HepG2 (cell line): ENCODE measurements around the gene RPP25L. TPM values are rescaled to one million over a fixed set of nuclear protein-coding genes. Genes with fewer than 3 reads are reported as not detected.

Source experiments
- ATAC-seq: fragments of 200-7000 bp; cut with Tn5 transposase; 3 replicates; pipeline ENCODE4 v1.9.1; 2020; ENCODE audit warnings: mild to moderate bottlenecking, moderate library complexity
- BruUV-seq: library from RNA; stranded (reverse); fragments of 400-500 nt; replicated peaks from 2 replicates; lab custom pipeline; 2021; lab: Mats Ljungman, UMichigan
- CTCF ChIA-PET: fragments of 300-600 bp; formaldehyde crosslinking; extraction: SDS; loops from one replicate; lab custom pipeline; 2021; ENCODE audit warnings: low total read pairs, inconsistent platforms, low intra/inter-chr PET ratio; lab: Yijun Ruan, JAX
- POLR2A ChIA-PET: fragments of 350-600 bp; sonication (Branson Sonifier 250); formaldehyde crosslinking; loops from one replicate; lab custom pipeline; 2020; ENCODE audit warnings: antibody characterized with exemption, inconsistent platforms; lab: Yijun Ruan, JAX
- DNase-seq: peaks from one replicate; pipeline ENCODE4 v3.0.0-alpha.2; 2015; ENCODE audit warnings: low spot score
- FAIRE-seq: peaks from 3 replicates; lab custom pipeline; 2011; peaks lifted over from hg19 to GRCh38; lab: Jason Lieb, UNC
- H2AFZ ChIP-seq: one replicate; pipeline ENCODE4 v1.6.1; 2011; ENCODE audit warnings: low read length, inconsistent platforms
- H3K27ac ChIP-seq: fragments of 300-600 bp; 3 replicates; pipeline ENCODE4 v1.8.0; 2011; ENCODE audit warnings: mixed run types, mild to moderate bottlenecking, mixed read lengths, low read length, inconsistent platforms; ENCODE audit not compliant: insufficient read depth; ENCODE audit errors: extremely low read length
- H3K27me3 ChIP-seq, 2 experiments: fragments of 200-600 bp in 1 of 2; 2 replicates in 1 of 2; 3 replicates in 1 of 2; pipeline versions ENCODE4 v1.6.0 to v1.8.0; 2011; ENCODE audit warnings: low read length in 2 of 2, mild to moderate bottlenecking in 2 of 2, moderate library complexity in 2 of 2, inconsistent platforms in 1 of 2; ENCODE audit not compliant: insufficient read depth in 2 of 2, control insufficient read depth in 1 of 2
- H3K36me3 ChIP-seq, 2 experiments: fragments of 200-600 bp in 1 of 2; replicated peaks in 1 of 2; 2 replicates in 1 of 2; 3 replicates in 1 of 2; pipeline versions ENCODE4 v1.5.1 to v1.8.0; 2011; ENCODE audit warnings: low read length in 2 of 2, inconsistent platforms in 1 of 2; ENCODE audit not compliant: insufficient read depth in 2 of 2, control insufficient read depth in 1 of 2
- H3K4me1 ChIP-seq: 2 replicates; pipeline ENCODE4 v1.5.1; 2012; ENCODE audit warnings: low read length, inconsistent platforms; ENCODE audit not compliant: insufficient read depth
- H3K4me2 ChIP-seq: 2 replicates; pipeline ENCODE4 v1.6.0; 2011; ENCODE audit warnings: low read depth, low read length, inconsistent platforms
- H3K4me3 ChIP-seq, 3 experiments: fragments of 200-600 bp in 1 of 3; sonication (generic), shearing (Covaris generic) in 1 of 3; replicated peaks in 1 of 3; 2 replicates each; pipeline ENCODE4 v1.5.1; 2011 to 2016; ENCODE audit warnings: low read length in 3 of 3, inconsistent platforms in 2 of 3, low read depth in 2 of 3, mild to moderate bottlenecking in 2 of 3, control low read depth in 1 of 3, mixed read lengths in 1 of 3; ENCODE audit not compliant: insufficient read depth in 1 of 3
- H3K79me2 ChIP-seq: one replicate; pipeline ENCODE4 v1.6.1; 2011; ENCODE audit warnings: low read length, inconsistent platforms; ENCODE audit not compliant: insufficient read depth
- H3K9ac ChIP-seq: 2 replicates; pipeline ENCODE4 v1.6.0; 2011; ENCODE audit warnings: mild to moderate bottlenecking, low read depth, low read length, inconsistent platforms; ENCODE audit not compliant: insufficient read depth
- H3K9me3 ChIP-seq: 2 replicates; pipeline ENCODE4 v1.5.1; 2012; ENCODE audit warnings: mild to moderate bottlenecking, low read length
- H4K20me1 ChIP-seq: 2 replicates; pipeline ENCODE4 v1.6.0; 2011; ENCODE audit warnings: inconsistent platforms, mild to moderate bottlenecking, low read length, moderate library complexity; ENCODE audit not compliant: insufficient read depth
- NCOA1 ChIP-seq: sonication (generic); formaldehyde crosslinking; IDR thresholded peaks from 2 replicates; pipeline ENCODE4 v1.9.0; 2021; ENCODE audit warnings: missing genetic modification reagents
- PBX2 ChIP-seq: IDR thresholded peaks from 2 replicates; pipeline ENCODE4 v1.6.1; 2016; ENCODE audit warnings: control low read depth
- WGBS: methylation state at CpG from one replicate; pipeline ENCODE4 v1.1.6; 2017; ENCODE audit warnings: low lambda C conversion rate; 5-methylcytosine and 5-hydroxymethylcytosine counted together
- in situ Hi-C: cut with HindIII; loops from 2 replicates; pipeline ENCODE4 v1.10.0; 2017; ENCODE audit warnings: low pct_unique_long_range_greater_than_20kb; ENCODE audit not compliant: extremely low pct_ligation_motif_present
- intact Hi-C: fragments of 100-400 bp; cut with micrococcal nuclease; formaldehyde crosslinking; loops from one replicate; pipeline ENCODE4 v1.10.0; 2022; ENCODE audit not compliant: unreplicated experiment
- polyA plus RNA-seq, 8 experiments: library from polyadenylated mRNA; depleted of rRNA in 3 of 8; stranded (reverse) in 7 of 8; unstranded in 1 of 8; fragments of >200 nt; fragmentation: Illumina TruSeq in 4 of 8; extraction: Trizol in 4 of 8; gene quantifications; 2 replicates each; pipeline versions ENCODE4 v1.2.1 to v1.2.3, GENCODE V29; 2011 to 2016; ENCODE audit warnings: low read depth in 4 of 8, missing spikeins in 1 of 8, mixed read lengths in 1 of 8; ENCODE audit not compliant: insufficient read depth in 1 of 8
- total RNA-seq, 5 experiments: library from RNA; depleted of rRNA; stranded (reverse); fragments of >200 nt; fragmentation: Illumina TruSeq; extraction: Trizol; gene quantifications; 2 replicates each; pipeline ENCODE4 v1.2.3, GENCODE V29; 2016; ENCODE audit warnings: low read depth in 1 of 5
- TF ChIP-seq, protein P1 (sequence below): sonication (generic); formaldehyde crosslinking; IDR thresholded peaks from 2 replicates; pipeline ENCODE4 v1.8.1; 2023; ENCODE audit warnings: mild to moderate bottlenecking, moderate library complexity, missing genetic modification reagents

Gene RPP25L
- total and polyA plus RNA-seq, 2 of the 13 experiments (the other 11 are each of a cell fraction or from before 2014, with no cell fraction given) = 24.5 to 27.3 TPM

DNA sequence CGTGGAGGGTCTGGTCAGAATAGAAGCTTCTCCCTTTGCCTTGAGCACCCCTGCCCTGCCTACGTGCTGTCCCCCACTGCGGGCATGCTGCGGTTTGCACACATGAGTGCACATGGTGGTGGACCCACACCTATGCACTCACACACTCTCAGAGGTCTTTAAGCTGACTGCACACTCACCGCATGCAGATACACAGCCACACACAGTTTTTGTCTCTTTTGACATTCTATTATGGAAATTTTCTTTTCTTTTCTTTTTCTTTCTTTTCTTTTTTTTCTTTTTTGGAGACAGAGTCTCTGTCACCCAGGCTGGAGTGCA is 17.6 kb upstream of the RPP25L start:
- Histone ChIP-seq H3K4me3 (peak overlapping the region in 1 of 3 experiments; percentile 73; a peak in 2 of 6 replicates), H2AFZ (no peak overlapping the region), H3K4me2 (peak overlapping the region; percentile 72), H3K9ac (no peak overlapping the region), H3K79me2 (no peaks in the 10 kb centered on the region), H4K20me1 (no peaks in the 10 kb centered on the region), H3K9me3 (no peaks in the 10 kb centered on the region), H3K27me3 (peaks cover 4 to 20% of the 10 kb centered on the region in 2 experiments; a peak in 3 of 5 replicates), H3K27ac (no peak overlapping the region), H3K36me3 (no peaks in the 10 kb centered on the region), H3K4me1 (peaks cover 41% of the 10 kb centered on the region)
- intact Hi-C loops (no loop called here), in situ Hi-C loops (no loop called here)
- TF ChIP-seq, protein P1, sequence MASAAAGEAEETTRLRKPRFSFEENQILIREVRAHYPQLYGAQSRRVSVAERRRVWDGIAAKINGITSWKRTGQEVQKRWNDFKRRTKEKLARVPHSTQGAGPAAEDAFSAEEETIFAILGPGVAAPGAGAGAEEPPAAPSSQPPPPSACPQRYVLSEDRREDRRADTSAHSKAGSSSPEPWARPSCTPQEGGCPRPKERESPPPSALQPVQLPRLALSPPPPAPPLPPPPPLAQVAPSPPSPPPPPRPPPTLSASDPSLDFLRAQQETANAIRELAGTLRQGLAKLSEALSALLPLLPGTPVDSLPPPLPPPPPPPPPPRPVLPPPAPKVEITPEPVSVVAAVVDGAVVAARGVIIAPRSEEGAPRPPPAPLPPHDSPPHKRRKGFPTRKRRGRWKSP (CRISPR knock-in tag) = 0 out of 2 replicates have a peak, but pooled peaks have one; percentile 4
- TF ChIP-seq PBX2 (CRISPR knock-in tag) (no peak), NCOA1 (CRISPR knock-in tag) (0 out of 2 replicates have a peak, but pooled peaks have one; percentile 32)
- ATAC-seq = peak; percentile 10
- FAIRE-seq = no peak
- BruUV-seq = no TSS peak
- CTCF ChIA-PET = no interaction called here
- no peak for DNase-seq
- 81% methylated on average over 1 of the region's 5 CpGs for WGBS
- POLR2A ChIA-PET = interaction anchor here (0.9 to 2.0 kb wide), 6 partner anchors 8 to 36 kb away, joined by 3 to 9 read pairs (median 4); partner anchors contain the start of genes DCTN3, GALT, RPP25L and SIGMAR1
